CD14-positive monocyte (primary cell): ENCODE data around the gene FTH1. TPM values are rescaled to one million over a fixed set of nuclear protein-coding genes. Genes with fewer than 3 reads are reported as not detected.
A peak's percentile ranks its signal among the peaks of the same experiment; 100 is the strongest.

Experiments
- DNase-seq, 3 donors: peaks; one replicate each; pipeline ENCODE4 v3.0.0-alpha.2; 2011 to 2022
- H2AFZ ChIP-seq: 2 replicates; pipeline ENCODE4 v1.6.0; 2012; ENCODE audit warnings: mild to moderate bottlenecking, low read depth, low read length, inconsistent platforms; ENCODE audit not compliant: insufficient read depth, poor library complexity, severe bottlenecking
- H3K27ac ChIP-seq, 2 donors: 1 replicate in 1 of 2; 2 replicates in 1 of 2; pipeline ENCODE4 v1.5.1; 2012 to 2013; ENCODE audit warnings: low read length in 2 of 2, control low read depth in 1 of 2, inconsistent platforms in 1 of 2, low read depth in 1 of 2, mild to moderate bottlenecking in 1 of 2
- H3K27me3 ChIP-seq, 2 donors: one replicate each; pipeline versions ENCODE4 v1.6.0 to v1.6.1; 2011 to 2013; ENCODE audit warnings: low read length in 2 of 2; ENCODE audit not compliant: control insufficient read depth in 2 of 2, insufficient read depth in 2 of 2
- H3K36me3 ChIP-seq, 2 donors: replicated peaks in 1 of 2; 1 replicate in 1 of 2; 2 replicates in 1 of 2; pipeline versions ENCODE4 v1.5.1 to v1.6.1; 2012 to 2013; ENCODE audit warnings: low read length in 2 of 2, control low read depth in 1 of 2, inconsistent platforms in 1 of 2, mild to moderate bottlenecking in 1 of 2; ENCODE audit not compliant: insufficient read depth in 2 of 2, control insufficient read depth in 1 of 2
- H3K4me1 ChIP-seq, 2 donors: 1 replicate in 1 of 2; 2 replicates in 1 of 2; pipeline versions ENCODE4 v1.5.1 to v1.6.1; 2012 to 2013; ENCODE audit warnings: low read length in 2 of 2, control low read depth in 1 of 2, inconsistent platforms in 1 of 2, mild to moderate bottlenecking in 1 of 2, moderate library complexity in 1 of 2; ENCODE audit not compliant: insufficient read depth in 2 of 2, control insufficient read depth in 1 of 2
- H3K4me2 ChIP-seq: replicated peaks from 2 replicates; pipeline ENCODE3; 2012; ENCODE audit warnings: low read length, moderate library complexity, mild to moderate bottlenecking; ENCODE audit not compliant: poor library complexity, severe bottlenecking; ENCODE audit errors: extremely low read depth
- H3K4me3 ChIP-seq, 3 experiments: fragments of 200-600 bp in 1 of 3; sonication (generic) in 1 of 3; replicated peaks in 1 of 3; 1 replicate in 2 of 3; 2 replicates in 1 of 3; pipeline ENCODE4 v1.5.1; 2011 to 2013; ENCODE audit warnings: low read length in 3 of 3, mild to moderate bottlenecking in 3 of 3, control low read depth in 2 of 3, low read depth in 2 of 3, inconsistent platforms in 1 of 3, moderate library complexity in 1 of 3
- H3K79me2 ChIP-seq: 2 replicates; pipeline ENCODE4 v1.6.0; 2012; ENCODE audit warnings: mild to moderate bottlenecking, control low read depth, inconsistent platforms, low read length, moderate library complexity; ENCODE audit not compliant: insufficient read depth
- H3K9ac ChIP-seq: 2 replicates; pipeline ENCODE4 v1.6.0; 2017; ENCODE audit warnings: low read length, mild to moderate bottlenecking; ENCODE audit not compliant: insufficient read depth, poor library complexity, severe bottlenecking
- H3K9me3 ChIP-seq, 2 donors: replicated peaks in 1 of 2; 1 replicate in 1 of 2; 2 replicates in 1 of 2; pipeline versions ENCODE4 v1.5.1 to v1.6.1; 2012 to 2013; ENCODE audit warnings: low read length in 2 of 2, control low read depth in 1 of 2; ENCODE audit not compliant: control insufficient read depth in 1 of 2, insufficient read depth in 1 of 2
- H4K20me1 ChIP-seq: 2 replicates; pipeline ENCODE4 v1.6.0; 2012; ENCODE audit warnings: mild to moderate bottlenecking, low read length, control low read depth, moderate library complexity; ENCODE audit not compliant: insufficient read depth
- H3K27ac Mint-ChIP-seq, 7 donors: one replicate each; pipeline ENCODE4 v1.8.0; 2020; ENCODE audit warnings: mild to moderate bottlenecking in 7 of 7, mixed read lengths in 7 of 7, moderate library complexity in 6 of 7, inconsistent platforms in 2 of 7
- H3K27me3 Mint-ChIP-seq, 3 donors: one replicate each; pipeline ENCODE4 v1.8.0; 2021 to 2022; ENCODE audit warnings: low read depth in 3 of 3, mild to moderate bottlenecking in 3 of 3, mixed read lengths in 3 of 3, moderate library complexity in 3 of 3, inconsistent platforms in 1 of 3
- H3K36me3 Mint-ChIP-seq, 2 donors: one replicate each; pipeline ENCODE4 v1.8.0; 2020; ENCODE audit warnings: mixed read lengths in 2 of 2, inconsistent platforms in 1 of 2, mild to moderate bottlenecking in 1 of 2
- H3K4me1 Mint-ChIP-seq: one replicate; pipeline ENCODE4 v1.8.0; 2020; ENCODE audit warnings: mild to moderate bottlenecking, mixed read lengths
- H3K4me3 Mint-ChIP-seq, 2 donors: one replicate each; pipeline ENCODE4 v1.8.0; 2020; ENCODE audit warnings: mild to moderate bottlenecking in 2 of 2, mixed read lengths in 2 of 2, moderate library complexity in 1 of 2
- H3K9me3 Mint-ChIP-seq, 7 donors: one replicate each; pipeline ENCODE4 v1.8.0; 2020 to 2022; ENCODE audit warnings: mixed read lengths in 7 of 7, mild to moderate bottlenecking in 6 of 7, moderate library complexity in 6 of 7, inconsistent platforms in 2 of 7
- WGBS: methylation state at CpG from one replicate; pipeline ENCODE4 v1.1.5; 2013; ENCODE audit warnings: missing lambda C conversion rate; ENCODE audit not compliant: insufficient coverage; 5-methylcytosine and 5-hydroxymethylcytosine counted together
- intact Hi-C, 2 donors: fragments of 100-400 bp; cut with micrococcal nuclease; formaldehyde crosslinking; loops; one replicate each; pipeline versions ENCODE4 v1.15.0 to v1.15.1; 2023
- polyA plus RNA-seq, 3 donors: library from polyadenylated mRNA; depleted of rRNA in 1 of 3; unstranded in 2 of 3; stranded (reverse) in 1 of 3; fragments of 300-500 nt in 2 of 3; fragments of >200 nt in 1 of 3; fragmentation: Illumina TruSeq in 2 of 3; gene quantifications; 1 replicate in 2 of 3; 2 replicates in 1 of 3; pipeline ENCODE4 v1.2.3, GENCODE V29; 2012 to 2021
- TF ChIP-seq, protein P1 (sequence below): fragments of 200-600 bp; IDR thresholded peaks from one replicate; pipeline ENCODE4 v1.8.0; 2022; ENCODE audit warnings: antibody characterized with exemption, mild to moderate bottlenecking

The FTH1 gene
- polyA plus RNA-seq, 3 donors: 8,968 to 15,394 (median 11,239) TPM

DNA sequence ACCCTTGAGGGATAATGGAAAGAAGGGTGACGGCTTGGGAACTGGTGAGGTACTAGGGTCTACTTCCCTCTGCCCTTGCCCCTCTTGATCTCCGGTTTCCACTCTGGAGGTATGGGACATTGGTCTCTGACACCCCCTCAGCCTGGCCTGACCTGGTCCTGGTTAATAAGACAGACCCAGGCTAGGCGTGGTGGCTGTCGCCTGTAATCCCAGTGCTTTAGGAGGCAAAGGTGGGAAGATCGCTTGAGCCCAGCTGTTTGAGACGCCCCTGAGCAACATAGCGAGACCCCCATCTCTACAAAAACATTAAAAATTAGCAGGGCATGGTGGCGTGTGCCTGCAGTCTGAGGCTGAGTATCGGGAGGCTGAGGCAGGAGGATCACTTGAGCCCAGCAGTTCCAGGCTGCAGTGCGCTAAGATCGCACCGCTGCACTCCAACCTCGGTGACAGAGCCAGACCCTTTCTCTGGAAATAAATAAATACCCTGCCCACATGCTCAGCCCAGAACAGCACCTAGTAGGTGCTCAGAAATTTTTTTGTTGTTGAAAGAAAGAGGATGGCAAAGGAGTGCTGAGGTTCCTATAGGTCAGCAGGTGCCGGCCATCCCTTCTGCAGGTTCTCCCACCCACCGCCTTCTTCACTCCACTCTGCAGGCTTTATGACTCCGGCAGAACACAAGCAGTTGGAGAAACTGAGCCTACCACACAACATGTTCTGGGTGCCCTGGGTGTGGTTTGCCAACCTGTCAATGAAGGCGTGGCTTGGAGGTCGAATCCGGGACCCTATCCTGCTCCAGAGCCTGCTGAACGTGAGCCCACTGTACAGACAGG lies 11.0 kb downstream of the FTH1 start:
- TF ChIP-seq, protein P1, sequence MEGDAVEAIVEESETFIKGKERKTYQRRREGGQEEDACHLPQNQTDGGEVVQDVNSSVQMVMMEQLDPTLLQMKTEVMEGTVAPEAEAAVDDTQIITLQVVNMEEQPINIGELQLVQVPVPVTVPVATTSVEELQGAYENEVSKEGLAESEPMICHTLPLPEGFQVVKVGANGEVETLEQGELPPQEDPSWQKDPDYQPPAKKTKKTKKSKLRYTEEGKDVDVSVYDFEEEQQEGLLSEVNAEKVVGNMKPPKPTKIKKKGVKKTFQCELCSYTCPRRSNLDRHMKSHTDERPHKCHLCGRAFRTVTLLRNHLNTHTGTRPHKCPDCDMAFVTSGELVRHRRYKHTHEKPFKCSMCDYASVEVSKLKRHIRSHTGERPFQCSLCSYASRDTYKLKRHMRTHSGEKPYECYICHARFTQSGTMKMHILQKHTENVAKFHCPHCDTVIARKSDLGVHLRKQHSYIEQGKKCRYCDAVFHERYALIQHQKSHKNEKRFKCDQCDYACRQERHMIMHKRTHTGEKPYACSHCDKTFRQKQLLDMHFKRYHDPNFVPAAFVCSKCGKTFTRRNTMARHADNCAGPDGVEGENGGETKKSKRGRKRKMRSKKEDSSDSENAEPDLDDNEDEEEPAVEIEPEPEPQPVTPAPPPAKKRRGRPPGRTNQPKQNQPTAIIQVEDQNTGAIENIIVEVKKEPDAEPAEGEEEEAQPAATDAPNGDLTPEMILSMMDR: no peak
- Histone ChIP-seq H3K9me3 (no peaks in the 10 kb centered on the region), H3K27me3 (no peaks in the 10 kb centered on the region), H3K27ac (peak overlapping the region; percentile 91 to 95), H3K79me2 (peaks cover 20% of the 10 kb centered on the region), H2AFZ (no peak overlapping the region), H3K4me3 (peak overlapping the region; percentile 48 to 77 (median 70)), H3K4me2 (peak overlapping the region; percentile 77), H3K9ac (peak overlapping the region; percentile 89), H3K4me1 (peaks cover 40 to 63% of the 10 kb centered on the region in 2 donors), H3K36me3 (peaks cover 18 to 42% of the 10 kb centered on the region in 2 donors), H4K20me1 (peaks cover 7% of the 10 kb centered on the region)
- no peak for DNase-seq
- Mint-ChIP-seq H3K9me3 (peaks cover 0 to 3% (median 0%) of the 10 kb centered on the region in 7 donors), H3K36me3 (peaks cover 40 to 60% of the 10 kb centered on the region in 2 donors), H3K4me3 (peak overlapping the region; percentile 82 to 86), H3K27ac (peak overlapping the region; percentile 68 to 95 (median 91)), H3K27me3 (peaks cover 0 to 3% (median 1%) of the 10 kb centered on the region in 3 donors), H3K4me1 (peaks cover 55% of the 10 kb centered on the region)
- 94% methylated on average over 9 of the region's 20 CpGs for WGBS
- intact Hi-C loops: loop anchor here in 1 of 2 donors (5.0 kb wide), 1 partner anchor 149 kb away; no protein-coding TSS in a partner anchor

DNA sequence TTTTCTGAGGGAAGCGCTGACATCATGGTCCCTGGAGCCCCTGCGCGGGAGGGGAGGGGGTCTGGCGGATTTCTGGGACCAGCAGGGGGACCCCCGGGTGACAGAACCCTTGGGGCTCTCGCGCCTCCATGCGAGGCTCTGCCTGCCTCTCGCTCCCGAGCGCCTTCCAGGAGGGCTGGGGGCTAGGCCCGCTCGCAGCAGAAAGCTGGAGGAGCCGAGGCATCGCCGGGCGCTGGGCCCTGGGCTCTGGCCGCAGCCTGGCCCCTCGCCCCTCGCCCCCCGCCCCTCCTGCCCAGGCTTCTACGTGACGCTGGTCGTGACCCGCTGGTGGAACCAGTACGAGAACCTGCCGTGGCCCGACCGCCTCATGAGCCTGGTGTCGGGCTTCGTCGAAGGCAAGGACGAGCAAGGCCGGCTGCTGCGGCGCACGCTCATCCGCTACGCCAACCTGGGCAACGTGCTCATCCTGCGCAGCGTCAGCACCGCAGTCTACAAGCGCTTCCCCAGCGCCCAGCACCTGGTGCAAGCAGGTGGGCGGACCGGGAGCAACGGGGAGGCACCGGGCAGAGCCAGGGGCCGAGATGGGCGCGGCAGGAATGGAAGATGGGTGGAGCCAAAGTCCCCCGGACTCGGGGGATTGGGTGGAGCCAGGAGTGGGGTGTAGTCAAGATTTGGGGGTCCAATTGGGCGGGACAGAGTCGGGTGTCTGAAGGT lies 11.9 kb downstream of the FTH1 start:
- peak overlapping the region; percentile 48 to 77 (median 70) for H3K4me3 ChIP-seq
- H4K20me1 ChIP-seq: peaks cover 7% of the 10 kb centered on the region
- peaks cover 38 to 54% of the 10 kb centered on the region in 2 donors for H3K4me1 ChIP-seq
- H3K9ac ChIP-seq: peak overlapping the region; percentile 89
- peaks cover 20% of the 10 kb centered on the region for H3K79me2 ChIP-seq
- no peaks in the 10 kb centered on the region for H3K27me3 ChIP-seq
- peak overlapping the region; percentile 91 to 95 for H3K27ac ChIP-seq
- H3K36me3 ChIP-seq: peaks cover 18 to 39% of the 10 kb centered on the region in 2 donors
- 12% methylated on average over 54 of the region's 56 CpGs for WGBS
- peak in 1 of 3 donors; percentile 39 for DNase-seq
- Mint-ChIP-seq H3K27ac (peak overlapping the region; percentile 91 to 98 (median 96)), H3K4me3 (peak overlapping the region; percentile 82 to 86), H3K4me1 (peaks cover 47% of the 10 kb centered on the region), H3K9me3 (peaks cover 0 to 3% (median 0%) of the 10 kb centered on the region in 7 donors), H3K36me3 (peaks cover 37 to 52% of the 10 kb centered on the region in 2 donors), H3K27me3 (peaks cover 0 to 3% (median 1%) of the 10 kb centered on the region in 3 donors)
- TF ChIP-seq, protein P1: no peak
- H3K9me3 ChIP-seq: no peaks in the 10 kb centered on the region
- peak overlapping the region; percentile 42 for H2AFZ ChIP-seq
- intact Hi-C loops: loop anchor here (1.0 to 5.0 kb wide), 2 partner anchors 9 to 148 kb away; no protein-coding TSS in a partner anchor
- H3K4me2 ChIP-seq: peak overlapping the region; percentile 77
